Motor neuron (in vitro differentiated cells): ENCODE measurements around the gene NHEJ1. TPM values are rescaled to one million over a fixed set of nuclear protein-coding genes. Genes with fewer than 3 reads are reported as not detected.
A peak's percentile ranks its signal among the peaks of the same experiment; 100 is the strongest.
"Not testable (repeated sequence)": the region's sequence is repeated elsewhere in the genome, so short reads cannot be mapped to it uniquely, and the experiment has no call there.

ENCODE experiments used
- ATAC-seq, 8 experiments: fragments of 200-7000 bp; cut with Tn5 transposase; replicated peaks in 6 of 8; 2 replicates each; pipeline ENCODE4 v1.8.0; 2021; ENCODE audit warnings: mild to moderate bottlenecking in 8 of 8, moderate library complexity in 8 of 8
- H3K27ac ChIP-seq, 2 donors: fragments of 250-450 bp; sonication (Bioruptor Pico); 2 replicates each; pipeline ENCODE4 v1.9.0; 2021; ENCODE audit warnings: antibody characterized with exemption in 2 of 2, mild to moderate bottlenecking in 2 of 2, moderate library complexity in 1 of 2
- H3K4me1 ChIP-seq, 2 donors: fragments of 250-450 bp; sonication (Bioruptor Pico); replicated peaks in 1 of 2; 2 replicates each; pipeline ENCODE4 v1.6.1; 2021; ENCODE audit warnings: antibody characterized with exemption in 2 of 2, mild to moderate bottlenecking in 2 of 2, moderate library complexity in 1 of 2
- H3K4me3 ChIP-seq, 5 donors: fragments of 250-450 bp; sonication (Bioruptor Pico); 2 replicates each; pipeline ENCODE4 v1.9.0; 2021; ENCODE audit warnings: antibody characterized with exemption in 5 of 5, mild to moderate bottlenecking in 5 of 5, moderate library complexity in 4 of 5
- WGBS, 10 experiments: fragments of 450-650 bp; shearing (Covaris generic); methylation state at CpG; one replicate each; pipeline ENCODE4 v1.0.0; 2022; 5-methylcytosine and 5-hydroxymethylcytosine counted together
- in situ Hi-C, 9 experiments: fragments of 400-800 bp; cut with MboI; loops; one replicate each; pipeline ENCODE4 v1.15.0; 2021; ENCODE audit warnings: low sequenced_read_pairs in 9 of 9, low pct_unique_long_range_greater_than_20kb in 2 of 9; ENCODE audit not compliant: unreplicated experiment in 9 of 9
- total RNA-seq, 8 experiments: library from RNA; unstranded; fragments of 300-600 nt; gene quantifications; 2 replicates each; pipeline versions ENCODE4 v1.2.3 to v1.2.4, GENCODE V29; 2022

NHEJ1 gene
- total RNA-seq, 8 experiments from 2014 or later = 7.3 to 55.7 (median 15.5) TPM

GRCh38 chr2:219200502-219201326 lies 40.1 kb upstream of the NHEJ1 start:
- 66 to 95% (median 80%) methylated on average over 1 to 15 of the region's 26 CpGs; no CpG with 5 or more reads in 3 of the 10 experiments for WGBS, 10 experiments
- H3K4me1 ChIP-seq, in situ Hi-C loops, H3K27ac ChIP-seq, H3K4me3 ChIP-seq, ATAC-seq: not testable (repeated sequence)

- Histone ChIP-seq H3K27ac (no peak overlapping the region), H3K4me3 (no peak overlapping the region), H3K4me1 (no peaks in the 10 kb centered on the region)
- in situ Hi-C loops = no loop called here
- peak in 2 of 8 experiments; percentile 56 to 57 for ATAC-seq
- WGBS, 10 experiments = 55 to 100% (median 85%) methylated on average over 2 to 11 of the region's 12 CpGs; no CpG with 5 or more reads in 3 of the 10 experiments
Observed at GRCh38 chr2:219199470-219200211, 39.0 kb upstream of the NHEJ1 start.

- WGBS, 10 experiments = 50 to 88% (median 79%) methylated on average over 1 to 4 of the region's 5 CpGs; no CpG with 5 or more reads in 3 of the 10 experiments
- Histone ChIP-seq H3K4me1 (no peaks in the 10 kb centered on the region), H3K27ac (no peak overlapping the region), H3K4me3 (no peak overlapping the region)
- in situ Hi-C loops = no loop called here
- ATAC-seq = peak in 2 of 8 experiments; percentile 16 to 36
Observed at GRCh38 chr2:219198974-219199373, 38.4 kb upstream of the NHEJ1 start.

DNA sequence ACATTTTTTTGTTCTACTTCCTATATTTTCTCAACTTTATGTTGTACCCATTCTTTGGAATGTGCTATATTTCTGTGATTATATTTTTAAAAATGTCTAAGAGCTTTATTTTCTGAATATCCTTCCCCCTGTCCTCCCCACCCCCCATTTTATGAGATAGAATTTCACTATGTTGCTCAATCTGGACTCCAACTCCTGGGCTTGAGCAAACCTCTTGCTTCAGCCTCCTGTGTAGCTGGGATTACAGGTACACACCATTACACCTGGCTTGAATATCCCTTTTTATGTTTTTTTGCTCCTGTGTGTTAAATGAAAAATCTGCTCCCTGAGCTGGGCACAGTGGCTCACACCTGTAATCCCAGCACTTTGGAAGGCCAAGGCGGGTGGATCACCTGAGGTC lies 36.8 kb upstream of the NHEJ1 start:
- no peak overlapping the region for H3K27ac ChIP-seq
- in situ Hi-C loops = no loop called here
- no peak overlapping the region for H3K4me3 ChIP-seq
- 100% methylated on average over 1 of the region's 1 CpG; no CpG with 5 or more reads in 8 of the 10 experiments for WGBS, 10 experiments
- H3K4me1 ChIP-seq = no peaks in the 10 kb centered on the region
- ATAC-seq = no peak

- in situ Hi-C loops = no loop called here
- Histone ChIP-seq H3K27ac (no peak overlapping the region), H3K4me1 (no peaks in the 10 kb centered on the region), H3K4me3 (no peak overlapping the region)
- WGBS, 10 experiments = 64 to 100% (median 87%) methylated on average over 1 to 6 of the region's 7 CpGs; no CpG with 5 or more reads in 1 of the 10 experiments
- ATAC-seq = no peak
Observed at GRCh38 chr2:219186754-219187456, 26.3 kb upstream of the NHEJ1 start.

DNA sequence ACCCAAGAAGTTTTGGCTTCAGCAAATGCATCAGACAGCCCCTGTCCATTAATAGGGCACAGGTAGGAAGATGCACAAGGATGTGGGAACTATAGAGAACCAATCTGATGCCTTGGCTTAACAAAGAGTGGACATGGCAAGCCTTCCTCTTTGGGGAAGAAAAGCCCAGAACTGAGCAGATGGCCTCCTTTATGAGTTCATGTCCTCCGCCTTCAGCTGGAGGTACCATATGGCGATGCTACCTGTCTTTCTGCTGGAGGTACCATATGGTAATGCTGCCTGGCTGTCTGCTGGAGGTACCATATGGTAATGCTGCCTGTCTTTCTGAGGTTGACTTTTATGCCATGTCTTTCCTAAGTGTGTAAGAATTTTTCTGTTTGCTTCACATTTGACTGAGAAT lies 23.5 kb upstream of the NHEJ1 start:
- 90 to 100% (median 100%) methylated on average over 1 to 2 of the region's 2 CpGs; no CpG with 5 or more reads in 5 of the 10 experiments for WGBS, 10 experiments
- in situ Hi-C loops = no loop called here

DNA sequence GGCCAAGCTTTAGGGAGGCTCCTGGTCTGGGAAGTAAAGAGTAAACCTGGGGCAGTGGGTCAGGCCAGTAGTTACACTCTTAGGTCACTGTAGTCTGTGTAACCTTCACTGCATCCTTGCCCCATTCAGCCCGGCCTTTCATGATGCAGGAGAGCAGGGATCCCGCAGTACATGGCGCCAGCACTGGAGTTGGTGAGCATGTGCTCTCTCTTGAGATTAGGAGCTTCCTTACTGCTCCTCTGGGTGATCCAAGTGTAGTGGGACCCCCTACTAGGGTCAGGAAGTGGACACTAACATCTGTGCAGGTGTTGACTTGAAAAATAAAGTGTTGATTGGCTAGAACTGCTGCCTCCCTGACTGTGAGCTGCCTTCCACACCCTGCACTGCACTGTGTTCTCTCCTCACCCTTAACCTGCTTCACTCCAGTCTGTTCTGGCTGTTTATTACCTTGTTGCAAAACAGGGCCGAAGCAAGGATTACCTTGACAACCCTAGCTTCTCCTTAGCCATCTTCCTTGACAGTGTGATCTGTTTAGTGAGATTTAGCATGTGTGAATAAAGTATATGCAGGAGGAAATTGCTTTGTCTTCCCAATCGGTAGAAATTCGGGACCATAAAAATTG lies 22.6 kb upstream of the NHEJ1 start:
- Histone ChIP-seq H3K27ac (no peak overlapping the region), H3K4me3 (no peak overlapping the region), H3K4me1 (peaks cover 2 to 5% of the 10 kb centered on the region in 2 donors)
- no peak for ATAC-seq
- 40 to 100% (median 90%) methylated on average over 1 to 6 of the region's 6 CpGs; no CpG with 5 or more reads in 2 of the 10 experiments for WGBS, 10 experiments
- in situ Hi-C loops = no loop called here

More for the DNA sequence above, 23.5 kb upstream of the NHEJ1 start:
- H3K27ac ChIP-seq = no peak overlapping the region
- no peak for ATAC-seq
- H3K4me1 ChIP-seq = peaks cover 0 to 2% of the 10 kb centered on the region in 2 donors
- no peak overlapping the region for H3K4me3 ChIP-seq

DNA sequence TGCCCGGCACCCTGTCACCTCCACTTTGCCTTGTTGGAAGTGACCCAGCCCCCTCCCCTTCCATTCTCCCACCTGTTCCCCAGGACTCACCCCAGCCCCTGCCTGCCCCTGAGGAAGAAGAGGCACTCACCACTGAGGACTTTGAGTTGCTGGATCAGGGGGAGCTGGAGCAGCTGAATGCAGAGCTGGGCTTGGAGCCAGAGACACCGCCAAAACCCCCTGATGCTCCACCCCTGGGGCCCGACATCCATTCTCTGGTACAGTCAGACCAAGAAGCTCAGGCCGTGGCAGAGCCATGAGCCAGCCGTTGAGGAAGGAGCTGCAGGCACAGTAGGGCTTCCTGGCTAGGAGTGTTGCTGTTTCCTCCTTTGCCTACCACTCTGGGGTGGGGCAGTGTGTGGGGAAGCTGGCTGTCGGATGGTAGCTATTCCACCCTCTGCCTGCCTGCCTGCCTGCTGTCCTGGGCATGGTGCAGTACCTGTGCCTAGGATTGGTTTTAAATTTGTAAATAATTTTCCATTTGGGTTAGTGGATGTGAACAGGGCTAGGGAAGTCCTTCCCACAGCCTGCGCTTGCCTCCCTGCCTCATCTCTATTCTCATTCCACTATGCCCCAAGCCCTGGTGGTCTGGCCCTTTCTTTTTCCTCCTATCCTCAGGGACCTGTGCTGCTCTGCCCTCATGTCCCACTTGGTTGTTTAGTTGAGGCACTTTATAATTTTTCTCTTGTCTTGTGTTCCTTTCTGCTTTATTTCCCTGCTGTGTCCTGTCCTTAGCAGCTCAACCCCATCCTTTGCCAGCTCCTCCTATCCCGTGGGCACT lies 21.9 kb upstream of the NHEJ1 start:
- in situ Hi-C loops = no loop called here
- no peak for ATAC-seq
- H3K4me1 ChIP-seq = peaks cover 2 to 5% of the 10 kb centered on the region in 2 donors
- no peak overlapping the region for H3K4me3 ChIP-seq
- no peak overlapping the region for H3K27ac ChIP-seq
- 0 to 100% (median 92%) methylated on average over 1 to 4 of the region's 8 CpGs; no CpG with 5 or more reads in 1 of the 10 experiments for WGBS, 10 experiments

DNA sequence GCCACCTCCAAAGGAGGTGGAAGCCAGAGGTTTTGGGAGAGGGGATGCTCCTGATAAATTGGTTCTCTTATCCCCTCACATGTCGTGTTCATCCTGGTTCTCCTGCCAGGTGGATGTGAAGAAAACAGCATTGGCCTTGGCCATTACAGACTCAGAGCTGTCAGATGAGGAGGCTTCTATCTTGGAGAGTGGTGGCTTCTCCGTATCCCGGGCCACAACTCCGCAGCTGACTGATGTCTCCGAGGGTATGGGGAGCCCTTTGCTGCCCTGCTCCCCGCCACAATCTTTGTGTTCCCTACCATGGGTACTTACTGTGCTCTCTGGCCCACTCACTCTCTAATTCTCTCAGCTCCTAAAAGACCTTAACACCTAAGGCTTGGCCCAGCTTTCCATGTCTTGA lies 20.9 kb upstream of the NHEJ1 start:
- H3K4me3 ChIP-seq = no peak overlapping the region
- H3K4me1 ChIP-seq = peaks cover 2 to 5% of the 10 kb centered on the region in 2 donors
- in situ Hi-C loops = no loop called here
- H3K27ac ChIP-seq = no peak overlapping the region
- ATAC-seq = no peak
- WGBS, 10 experiments = 0 to 100% (median 93%) methylated on average over 1 to 4 of the region's 6 CpGs; no CpG with 5 or more reads in 4 of the 10 experiments

DNA sequence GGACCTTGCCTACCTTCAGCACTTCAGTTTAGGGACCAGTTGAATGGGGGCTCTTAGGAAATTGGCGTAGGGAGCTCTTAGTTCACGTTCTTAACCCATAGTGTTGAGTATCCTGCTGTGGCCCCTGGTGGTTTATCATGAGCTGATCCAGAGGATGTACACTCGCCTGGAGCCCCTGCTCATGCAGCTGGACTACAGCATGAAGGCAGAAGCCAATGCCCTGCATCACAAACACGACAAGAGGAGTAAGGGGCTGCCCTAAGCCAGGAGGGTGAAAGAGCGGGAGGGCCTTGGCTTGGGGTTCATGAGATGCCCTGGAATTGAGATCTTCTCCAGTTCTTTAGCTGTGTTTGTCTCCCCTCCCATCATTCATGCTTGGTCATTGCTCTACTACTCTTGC lies 20.3 kb upstream of the NHEJ1 start:
- 88 to 100% (median 100%) methylated on average over 1 to 3 of the region's 5 CpGs; no CpG with 5 or more reads in 5 of the 10 experiments for WGBS, 10 experiments
- Histone ChIP-seq H3K4me1 (peaks cover 2 to 5% of the 10 kb centered on the region in 2 donors), H3K27ac (no peak overlapping the region), H3K4me3 (no peak overlapping the region)
- in situ Hi-C loops = no loop called here
- ATAC-seq = no peak

GRCh38 chr2:219179601-219180465 lies 19.2 kb upstream of the NHEJ1 start:
- Histone ChIP-seq H3K4me3 (peak overlapping the region in 1 of 5 donors; percentile 96), H3K4me1 (peaks cover 7 to 11% of the 10 kb centered on the region in 2 donors), H3K27ac (no peak overlapping the region)
- no peak for ATAC-seq
- in situ Hi-C loops = no loop called here
- WGBS, 10 experiments = 90 to 100% (median 100%) methylated on average over 1 to 5 of the region's 9 CpGs; no CpG with 5 or more reads in 4 of the 10 experiments
